HL-60/S4 treated with retinoic acid at 250 ng/mL for 4 days and 3 days (cell line): ENCODE results near the gene CRX.
"Not testable (repeated sequence)": the region's sequence is repeated elsewhere in the genome, so short reads cannot be mapped to it uniquely, and the experiment has no call there.

ENCODE experiments used
- in situ Hi-C: fragments of 300-500 bp; cut with MboI; formaldehyde crosslinking; loops from 2 replicates; pipeline ENCODE4 v1.7.0; 2022; ENCODE audit warnings: low sequenced_read_pairs

CRX gene

GRCh38 chr19:47858646-47859285 lies 37.0 kb downstream of the CRX start, which contains the start of gene TPRX2:
TPRX2 (plus strand) TSS chr19:47859235; CDS start chr19:47859247, 12 bp downstream.
- in situ Hi-C loops: not testable (repeated sequence)

GRCh38 chr19:47859838-47860237 lies 38.1 kb downstream of the CRX start:
- in situ Hi-C loops: not testable (repeated sequence)

GRCh38 chr19:47860602-47861297 lies 39.0 kb downstream of the CRX start:
- in situ Hi-C loops: no loop called here

GRCh38 chr19:47861630-47862029 lies 39.9 kb downstream of the CRX start:
- in situ Hi-C loops: no loop called here

GRCh38 chr19:47863514-47863936 lies 41.8 kb downstream of the CRX start:
- in situ Hi-C loops: no loop called here

- in situ Hi-C loops: no loop called here
These were observed 43.4 kb downstream of the CRX start for GRCh38 chr19:47865166-47865565.

- in situ Hi-C loops: no loop called here
These were observed 57.2 kb downstream of the CRX start for GRCh38 chr19:47878906-47879305.

GRCh38 chr19:47879385-47879784 lies 57.6 kb downstream of the CRX start:
- in situ Hi-C loops: not testable (repeated sequence)

GRCh38 chr19:47881757-47882156 lies 60.0 kb downstream of the CRX start:
- in situ Hi-C loops: no loop called here

GRCh38 chr19:47882890-47883289 lies 61.2 kb downstream of the CRX start:
- in situ Hi-C loops: no loop called here

GRCh38 chr19:47885067-47885463 lies 63.3 kb downstream of the CRX start:
- in situ Hi-C loops: no loop called here

GRCh38 chr19:47886010-47886559 lies 64.3 kb downstream of the CRX start, which contains the start of gene SULT2A1:
SULT2A1 (minus strand) TSS chr19:47886315; CDS start chr19:47886257, 58 bp downstream.
- in situ Hi-C loops: no loop called here

- in situ Hi-C loops: no loop called here
These were observed 69.3 kb downstream of the CRX start for GRCh38 chr19:47890865-47891621.

GRCh38 chr19:47891622-47891922 lies 69.8 kb downstream of the CRX start:
- in situ Hi-C loops: no loop called here

- in situ Hi-C loops: no loop called here
These were observed 70.4 kb downstream of the CRX start for GRCh38 chr19:47891923-47892666.
